HUES48 (cell line): ENCODE measurements around the gene KHNYN.

ENCODE experiments used
- H3K27ac ChIP-seq: one replicate; pipeline ENCODE4 v1.7.0; 2013; ENCODE audit warnings: low read depth, low read length, inconsistent platforms
- H3K27me3 ChIP-seq: 2 replicates; pipeline ENCODE4 v1.6.1; 2013; ENCODE audit warnings: mild to moderate bottlenecking, low read length; ENCODE audit not compliant: control insufficient read depth, insufficient read depth
- H3K36me3 ChIP-seq: 2 replicates; pipeline ENCODE4 v1.6.1; 2013; ENCODE audit warnings: low read length; ENCODE audit not compliant: control insufficient read depth, insufficient read depth
- H3K4me1 ChIP-seq: 2 replicates; pipeline ENCODE4 v1.6.1; 2013; ENCODE audit warnings: mild to moderate bottlenecking, low read length; ENCODE audit not compliant: control insufficient read depth, insufficient read depth
- H3K4me3 ChIP-seq: 2 replicates; pipeline ENCODE4 v1.5.1; 2013; ENCODE audit warnings: mild to moderate bottlenecking, low read depth, low read length
- H3K9ac ChIP-seq: 2 replicates; pipeline ENCODE4 v1.6.1; 2013; ENCODE audit warnings: mild to moderate bottlenecking, low read depth, low read length, moderate library complexity
- H3K9me3 ChIP-seq: 2 replicates; pipeline ENCODE4 v1.6.1; 2013; ENCODE audit warnings: low read length; ENCODE audit not compliant: control insufficient read depth, insufficient read depth

The KHNYN gene

DNA sequence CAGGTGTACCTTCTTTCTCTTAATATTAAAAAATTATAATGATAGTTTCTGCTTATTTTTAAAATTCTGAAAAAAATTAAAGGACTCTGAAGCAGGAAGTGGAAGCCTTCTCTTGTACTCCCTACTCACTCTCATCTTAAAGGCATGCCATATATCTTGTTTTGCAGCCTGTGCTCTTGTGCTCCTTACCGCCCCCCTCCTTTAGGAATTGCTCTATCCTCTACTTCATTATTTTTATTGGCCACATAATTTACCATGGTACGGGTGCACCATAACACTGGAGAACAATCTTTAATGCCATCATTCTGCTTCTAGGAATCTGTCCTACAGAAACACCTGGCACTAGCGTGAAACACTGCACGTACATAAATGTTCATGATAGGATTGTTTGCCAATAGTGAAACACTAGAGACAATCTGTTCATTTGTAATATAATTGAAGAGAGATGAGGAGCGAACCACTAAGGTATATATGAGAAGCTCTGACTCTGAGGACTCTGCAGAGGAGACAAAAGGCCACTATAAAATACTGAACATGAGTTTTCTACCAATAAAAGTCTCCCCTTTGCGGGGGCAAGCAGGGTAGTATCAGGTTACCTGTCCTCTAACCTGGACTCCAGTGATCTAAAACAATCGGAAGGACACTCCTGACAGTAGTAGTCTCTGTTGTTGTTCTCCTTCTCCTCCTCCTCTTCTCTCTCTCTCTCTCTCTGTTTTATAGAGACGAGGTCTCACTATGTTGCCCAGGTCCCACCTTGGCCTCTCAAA is 37.2 kb upstream of the KHNYN start:
- Histone ChIP-seq H3K4me3 (no peak overlapping the region), H3K27me3 (no peaks in the 10 kb centered on the region), H3K27ac (no peak overlapping the region), H3K36me3 (no peaks in the 10 kb centered on the region), H3K9me3 (no peaks in the 10 kb centered on the region), H3K9ac (no peak overlapping the region), H3K4me1 (peaks cover 10% of the 10 kb centered on the region)

DNA sequence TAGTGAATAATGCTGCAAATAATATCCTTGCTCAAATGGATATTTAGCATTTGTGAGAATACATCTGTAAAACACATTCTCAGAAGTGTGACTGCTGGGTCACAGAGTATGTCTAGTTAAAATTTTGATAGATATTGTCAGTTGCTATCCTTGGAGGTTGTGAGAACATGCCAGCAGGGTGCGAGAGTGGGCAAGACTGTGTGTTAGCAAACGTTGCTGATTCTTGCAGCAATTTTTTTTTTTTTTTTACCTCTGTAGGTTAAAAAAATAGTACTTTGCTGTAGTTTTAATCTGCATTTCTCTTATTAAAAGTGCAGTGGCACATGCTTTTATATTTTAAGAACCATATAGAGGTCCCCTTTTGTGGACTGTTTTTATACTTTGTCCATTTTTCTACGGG is 35.5 kb upstream of the KHNYN start:
- no peak overlapping the region for H3K9ac ChIP-seq
- peaks cover 16% of the 10 kb centered on the region for H3K4me1 ChIP-seq
- H3K4me3 ChIP-seq: no peak overlapping the region
- H3K27ac ChIP-seq: no peak overlapping the region
- H3K27me3 ChIP-seq: no peaks in the 10 kb centered on the region
- no peaks in the 10 kb centered on the region for H3K9me3 ChIP-seq
- no peaks in the 10 kb centered on the region for H3K36me3 ChIP-seq

DNA sequence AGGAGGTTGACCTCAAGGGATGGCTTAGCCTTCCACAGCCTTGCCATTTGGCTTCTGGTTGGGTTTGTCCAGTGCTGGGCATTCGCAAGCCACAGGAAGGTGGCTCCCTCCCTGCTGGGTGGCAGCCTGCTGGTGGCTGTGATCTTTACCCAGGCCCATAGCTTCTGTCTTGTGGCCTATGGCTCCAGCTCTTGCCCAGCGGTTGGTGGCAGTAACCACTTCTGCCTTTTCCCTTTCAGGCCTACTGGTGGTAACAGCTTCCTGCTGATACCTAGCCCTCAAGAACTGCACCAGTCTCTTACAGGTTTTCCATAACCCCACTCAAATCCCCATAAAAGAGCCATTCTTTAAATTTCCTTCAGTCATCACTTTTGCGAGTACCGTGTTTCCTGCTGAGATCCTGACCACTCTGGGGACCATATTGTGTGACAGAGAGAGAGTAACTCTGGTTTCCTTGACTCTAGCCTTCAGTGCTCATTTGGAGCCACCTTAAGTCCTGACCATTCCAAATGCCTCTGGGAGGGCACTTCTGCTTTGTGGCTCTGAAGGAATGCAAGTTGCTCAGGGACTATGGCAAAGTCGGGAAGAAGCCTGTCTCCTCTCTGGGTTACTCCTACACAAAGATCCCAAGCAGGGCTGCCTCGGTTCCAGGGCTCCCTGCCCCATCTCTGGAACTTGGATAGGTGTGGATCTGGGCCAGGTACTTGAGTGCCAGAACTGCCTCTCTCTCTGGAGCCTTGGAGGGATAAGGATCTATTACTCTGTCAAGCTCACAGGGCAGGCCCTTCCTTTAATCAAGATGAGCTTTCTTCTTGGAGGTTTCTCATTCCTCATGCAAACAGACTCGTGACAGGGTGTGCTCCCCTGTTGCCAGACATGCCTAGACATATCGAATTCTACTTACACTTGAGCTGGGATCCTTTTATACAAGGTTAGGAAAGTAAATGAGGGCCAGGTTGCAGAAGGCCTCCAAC is 33.9 kb upstream of the KHNYN start:
- Histone ChIP-seq H3K27me3 (no peaks in the 10 kb centered on the region), H3K27ac (no peak overlapping the region), H3K4me1 (peaks cover 24% of the 10 kb centered on the region), H3K9ac (no peak overlapping the region), H3K4me3 (no peak overlapping the region), H3K36me3 (no peaks in the 10 kb centered on the region), H3K9me3 (no peaks in the 10 kb centered on the region)

DNA sequence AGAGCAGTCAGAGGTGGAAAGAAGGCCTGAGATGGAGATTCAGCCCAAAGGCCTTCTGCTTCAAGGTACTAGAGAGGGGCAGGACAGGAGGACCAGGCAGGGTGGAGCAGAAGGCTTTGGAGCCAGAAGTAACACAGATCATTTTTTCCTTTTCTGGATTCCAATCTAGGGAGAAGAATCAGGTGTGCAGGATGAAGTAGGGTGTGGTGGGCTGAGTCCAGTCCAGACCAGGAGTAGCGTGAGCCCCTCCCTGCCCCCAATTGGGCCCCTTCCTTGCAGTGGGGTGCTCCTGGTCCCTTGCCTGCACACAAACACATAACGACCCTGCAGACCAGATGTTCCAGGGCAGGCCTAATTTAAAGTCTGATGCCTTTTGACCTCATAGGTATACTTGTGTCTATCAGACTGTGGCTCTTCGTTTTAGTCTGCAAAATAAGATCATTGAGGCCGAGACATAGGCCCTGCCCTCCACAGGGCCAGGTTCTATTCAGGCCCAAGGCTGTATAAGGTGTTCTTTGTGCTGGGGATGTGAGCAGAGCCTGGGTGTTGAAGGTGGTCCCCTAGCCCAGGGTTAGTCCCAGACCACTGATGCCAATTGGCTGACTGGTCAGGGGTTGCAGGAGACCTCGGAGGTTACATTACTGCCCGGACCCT is 32.0 kb upstream of the KHNYN start:
- Histone ChIP-seq H3K27me3 (no peaks in the 10 kb centered on the region), H3K27ac (no peak overlapping the region), H3K9ac (no peak overlapping the region), H3K4me1 (peaks cover 15% of the 10 kb centered on the region; the same call in 1 of the 2 replicates), H3K36me3 (no peaks in the 10 kb centered on the region), H3K9me3 (no peaks in the 10 kb centered on the region), H3K4me3 (peak overlapping the region; percentile 9; the same call in 1 of the 2 replicates)

DNA sequence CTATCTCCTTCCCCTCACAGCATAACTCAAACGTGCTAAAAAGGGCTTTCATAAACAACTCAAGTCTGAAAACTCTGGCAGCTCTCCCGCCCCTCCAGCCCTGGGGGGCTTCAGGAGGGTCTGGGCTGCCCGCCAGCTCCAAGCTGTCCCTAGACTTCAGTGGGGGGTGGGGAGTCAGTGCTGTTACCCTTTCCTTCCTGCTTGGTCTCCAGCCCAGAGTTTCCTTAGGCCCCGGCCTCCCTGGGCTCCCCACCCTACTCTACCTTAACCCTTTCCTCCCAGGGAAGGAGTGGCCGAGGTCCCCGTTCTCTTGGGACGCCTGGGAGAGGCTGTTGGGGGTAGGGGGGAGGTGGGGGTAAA is 31.5 kb upstream of the KHNYN start:
- no peaks in the 10 kb centered on the region for H3K27me3 ChIP-seq
- H3K9me3 ChIP-seq: no peaks in the 10 kb centered on the region
- H3K27ac ChIP-seq: no peak overlapping the region
- H3K9ac ChIP-seq: no peak overlapping the region
- H3K4me1 ChIP-seq: peaks cover 17% of the 10 kb centered on the region; the same call in 1 of the 2 replicates
- H3K4me3 ChIP-seq: peak overlapping the region; percentile 75; the same call in 1 of the 2 replicates
- H3K36me3 ChIP-seq: no peaks in the 10 kb centered on the region

GRCh38 chr14:24398653-24399446 is 30.9 kb upstream of the KHNYN start, which contains the start of gene NYNRIN:
NYNRIN (plus strand) TSS chr14:24399003; CDS start chr14:24399247, 244 bp downstream.
- H3K9ac ChIP-seq: no peak within 1 kb of the TSS
- H3K9me3 ChIP-seq: no peaks in the 10 kb centered on the region
- peak within 1 kb of the TSS; percentile 23 for H3K27ac ChIP-seq
- H3K36me3 ChIP-seq: no peaks in the 10 kb centered on the region
- peak within 1 kb of the TSS; percentile 75 for H3K4me3 ChIP-seq
- peaks cover 20% of the 10 kb centered on the region; the same call in 1 of the 2 replicates for H3K4me1 ChIP-seq
- no peaks in the 10 kb centered on the region for H3K27me3 ChIP-seq

GRCh38 chr14:24399447-24399822 is 30.3 kb upstream of the KHNYN start:
- no peaks in the 10 kb centered on the region for H3K27me3 ChIP-seq
- H3K27ac ChIP-seq: no peak overlapping the region
- H3K4me3 ChIP-seq: peak overlapping the region; percentile 75
- no peak overlapping the region for H3K9ac ChIP-seq
- H3K36me3 ChIP-seq: no peaks in the 10 kb centered on the region
- H3K9me3 ChIP-seq: no peaks in the 10 kb centered on the region
- peaks cover 25% of the 10 kb centered on the region for H3K4me1 ChIP-seq

DNA sequence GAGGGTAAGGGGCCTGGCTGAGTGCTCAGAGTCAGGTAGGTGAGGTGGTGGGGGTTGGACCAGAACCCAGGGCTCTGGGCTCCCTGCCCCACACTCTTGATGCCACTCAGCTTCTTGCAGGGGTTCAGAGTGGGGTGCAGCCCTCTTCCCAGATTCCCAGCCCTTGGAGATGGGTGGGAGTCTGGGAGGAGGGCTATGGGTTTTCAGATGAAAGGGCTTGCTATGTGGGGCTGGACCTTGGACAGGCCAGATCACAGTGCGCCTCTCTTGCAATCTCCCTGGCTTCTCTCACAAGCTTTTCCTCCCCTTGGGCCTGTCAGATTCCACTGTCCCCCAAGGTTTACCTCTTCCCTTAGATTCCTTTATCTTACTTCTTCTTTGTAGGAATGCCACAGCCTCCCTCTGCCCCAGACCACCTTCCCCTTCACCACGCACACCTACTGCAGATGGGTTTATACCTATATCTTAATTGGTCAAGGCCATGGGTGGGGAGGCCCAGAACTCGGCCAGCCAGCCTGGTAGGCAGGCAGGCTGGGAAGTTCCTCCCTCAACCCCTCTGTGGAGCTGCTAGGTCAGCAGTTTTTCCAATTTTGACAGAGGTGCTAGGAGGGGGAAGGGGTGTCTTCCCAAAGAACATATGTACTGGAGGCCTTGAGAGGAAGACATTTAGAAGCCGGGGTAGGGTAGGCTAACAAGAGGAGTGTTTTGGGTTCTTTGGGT is 29.6 kb upstream of the KHNYN start:
- Histone ChIP-seq H3K36me3 (no peaks in the 10 kb centered on the region), H3K9ac (no peak overlapping the region), H3K9me3 (no peaks in the 10 kb centered on the region), H3K4me3 (peak overlapping the region; percentile 75), H3K4me1 (peaks cover 27% of the 10 kb centered on the region), H3K27me3 (no peaks in the 10 kb centered on the region), H3K27ac (no peak overlapping the region)

GRCh38 chr14:24401810-24402702 is 27.7 kb upstream of the KHNYN start:
- no peak overlapping the region for H3K27ac ChIP-seq
- no peak overlapping the region for H3K9ac ChIP-seq
- no peaks in the 10 kb centered on the region for H3K9me3 ChIP-seq
- no peaks in the 10 kb centered on the region for H3K27me3 ChIP-seq
- no peak overlapping the region for H3K4me3 ChIP-seq
- peaks cover 27% of the 10 kb centered on the region for H3K4me1 ChIP-seq
- H3K36me3 ChIP-seq: 0 out of 2 replicates have a peak, but pooled peaks cover 3% of the 10 kb centered on the region
